Measurements from ENCODE around the gene CAD.

Gene CAD

GRCh38 chr2:27225526-27225925, 8.4 kb downstream of the CAD start:
- no peak for DNase-seq (ENCODE audit: low spot score)

DNA sequence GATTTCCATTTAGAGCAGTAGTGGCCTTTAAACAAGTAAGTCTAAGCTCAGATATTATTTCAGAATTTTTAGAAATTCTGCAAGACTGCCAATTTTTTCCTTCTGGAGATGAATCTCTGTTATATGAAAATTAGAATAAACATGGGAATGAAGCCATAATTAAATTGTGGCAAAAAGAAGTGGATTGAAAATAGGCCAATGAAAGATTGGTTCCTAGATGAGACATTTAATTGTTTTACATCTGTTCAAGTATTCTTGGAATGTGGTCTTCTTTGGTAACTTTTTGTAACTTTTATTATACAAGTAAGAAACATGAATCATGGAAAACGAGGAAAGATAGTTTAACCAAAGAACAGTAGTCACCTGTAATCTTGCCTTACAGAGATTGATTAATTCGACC, 10.3 kb downstream of the CAD start:
- no peak for DNase-seq (ENCODE audit: low spot score)

GRCh38 chr2:27231921-27232320, 14.8 kb downstream of the CAD start:
- no peak for DNase-seq (ENCODE audit: low spot score)

- DNase-seq (ENCODE audit: low spot score) = no peak
Measured at GRCh38 chr2:27233341-27233740, 16.2 kb downstream of the CAD start.

DNA sequence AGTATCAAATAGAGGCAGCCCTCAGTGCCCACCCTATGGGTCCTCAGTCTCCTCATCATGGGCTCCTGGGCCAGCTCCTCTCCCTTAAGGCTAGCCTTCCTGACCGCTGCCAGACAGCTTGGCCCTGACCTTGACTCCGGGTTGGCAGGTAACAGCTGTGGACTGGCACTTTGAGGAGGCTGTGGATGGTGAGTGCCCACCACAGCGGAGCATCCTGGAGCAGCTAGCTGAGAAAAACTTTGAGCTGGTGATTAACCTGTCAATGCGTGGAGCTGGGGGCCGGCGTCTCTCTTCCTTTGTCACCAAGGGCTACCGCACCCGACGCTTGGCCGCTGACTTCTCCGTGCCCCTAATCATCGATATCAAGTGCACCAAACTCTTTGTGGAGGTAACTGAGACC, 19.0 kb downstream of the CAD start:
- no peak for DNase-seq (ENCODE audit: low spot score)

- no peak for DNase-seq (ENCODE audit: low spot score)
Measured at GRCh38 chr2:27236626-27237025, 19.5 kb downstream of the CAD start.

- no peak for DNase-seq (ENCODE audit: low spot score)
Measured at GRCh38 chr2:27237341-27237945, 20.3 kb downstream of the CAD start.

DNA sequence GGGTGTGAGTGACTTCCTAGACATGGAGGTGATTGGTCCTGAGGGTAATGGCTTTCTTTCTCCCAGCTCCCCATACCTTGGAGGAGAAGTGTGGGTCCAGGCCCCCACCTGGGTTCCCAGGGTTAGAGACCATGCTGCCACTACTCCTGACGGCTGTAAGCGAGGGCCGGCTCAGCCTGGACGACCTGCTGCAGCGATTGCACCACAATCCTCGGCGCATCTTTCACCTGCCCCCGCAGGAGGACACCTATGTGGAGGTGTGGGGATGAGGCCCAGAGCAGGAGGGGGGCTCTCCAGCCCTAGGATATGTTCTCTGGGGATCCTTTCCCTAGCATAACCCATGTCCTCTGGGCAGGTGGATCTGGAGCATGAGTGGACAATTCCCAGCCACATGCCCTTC, 21.8 kb downstream of the CAD start:
- DNase-seq (ENCODE audit: low spot score) = no peak

GRCh38 chr2:27240406-27240805, 23.2 kb downstream of the CAD start:
- no peak for DNase-seq (ENCODE audit: low spot score)

- no peak for DNase-seq (ENCODE audit: low spot score)
Measured at GRCh38 chr2:27241761-27242613, 24.8 kb downstream of the CAD start.

- no peak for DNase-seq (ENCODE audit: low spot score)
Measured at GRCh38 chr2:27242614-27242951, 25.4 kb downstream of the CAD start.

GRCh38 chr2:27243391-27244130, 26.4 kb downstream of the CAD start:
- DNase-seq (ENCODE audit: low spot score) = no peak

DNA sequence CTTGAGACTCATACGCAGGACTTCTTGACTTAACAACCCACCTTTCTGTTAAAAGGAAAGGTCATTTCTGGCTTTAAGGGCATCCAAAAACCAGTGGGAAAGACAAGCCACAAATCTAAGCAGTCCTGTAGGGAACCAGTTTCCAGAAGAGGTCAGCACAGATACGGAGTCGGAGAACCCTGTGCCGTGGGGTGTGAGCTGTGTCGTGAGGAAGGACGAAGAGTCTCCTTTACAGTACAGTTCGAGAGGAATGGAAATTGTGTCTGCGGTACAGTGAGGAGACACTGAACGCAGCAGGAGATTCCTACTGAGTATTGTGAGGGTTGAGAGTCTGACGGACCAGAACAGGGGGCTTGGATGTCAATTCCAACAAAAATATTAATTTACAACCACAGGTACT, 27.9 kb downstream of the CAD start:
- DNase-seq (ENCODE audit: low spot score) = no peak

- DNase-seq (ENCODE audit: low spot score) = no peak
Measured at GRCh38 chr2:27245626-27246025, 28.5 kb downstream of the CAD start.

GRCh38 chr2:27247893-27248292, 30.7 kb downstream of the CAD start:
- DNase-seq (ENCODE audit: low spot score) = no peak

DNA sequence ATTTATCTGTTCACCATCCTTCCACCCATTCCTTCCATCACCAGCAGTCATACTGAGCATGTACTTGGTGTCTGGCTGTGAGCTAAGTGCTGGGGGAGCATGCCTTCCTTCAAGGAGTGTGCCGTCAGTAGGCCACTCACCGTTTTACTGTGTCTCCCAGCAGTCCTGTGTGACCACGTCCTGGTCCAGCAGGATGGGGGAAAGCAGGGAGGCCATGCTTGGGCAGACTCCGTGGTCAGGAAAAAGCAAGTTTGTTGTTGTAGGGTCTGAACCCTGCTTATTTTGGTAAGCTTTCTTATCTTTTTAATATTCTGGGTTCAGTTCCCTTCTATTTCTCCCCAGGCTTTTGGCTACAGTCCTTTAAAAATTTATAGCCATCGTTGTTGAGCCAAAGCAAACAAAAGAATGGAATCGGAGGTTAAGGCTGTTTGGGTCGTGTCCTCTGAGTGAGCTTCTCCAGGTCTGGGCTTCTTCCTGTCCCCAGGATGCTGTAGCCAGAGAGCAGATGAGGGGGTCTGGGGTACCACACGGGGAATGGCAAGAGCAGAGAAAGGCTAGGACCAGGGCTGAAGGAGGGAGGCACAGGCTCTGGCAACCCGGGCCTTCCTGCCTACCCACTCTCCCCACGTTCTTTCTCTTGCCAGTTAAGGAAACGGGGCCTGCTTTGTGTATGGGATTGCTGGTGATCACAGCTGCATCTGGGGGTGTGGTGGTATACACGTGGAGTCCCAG, 32.2 kb downstream of the CAD start:
- DNase-seq (ENCODE audit: low spot score) = no peak

GRCh38 chr2:27249891-27250651, 32.9 kb downstream of the CAD start:
- peak; percentile 50 for DNase-seq (ENCODE audit: low spot score)

GRCh38 chr2:27250652-27251379, 33.6 kb downstream of the CAD start:
- DNase-seq (ENCODE audit: low spot score) = no peak

DNA sequence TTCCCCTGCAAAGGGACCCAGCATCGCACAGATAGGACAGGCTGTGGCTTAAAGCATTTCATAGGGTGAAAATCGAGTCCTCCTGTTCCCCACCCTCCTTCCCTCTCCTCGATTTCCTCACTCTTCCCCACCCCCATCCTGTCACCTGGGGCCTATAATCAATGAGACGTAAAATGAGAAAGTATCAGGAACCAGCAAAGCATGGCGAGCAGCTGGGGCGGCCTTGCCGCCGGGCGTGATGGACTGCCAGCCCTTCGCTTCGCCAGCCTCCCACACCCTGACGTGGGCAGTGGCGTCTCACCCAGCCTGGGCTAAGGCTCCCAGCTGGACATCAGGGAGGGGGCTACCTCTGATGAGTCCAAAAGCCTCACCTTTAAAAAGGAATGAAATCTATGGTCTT, 34.6 kb downstream of the CAD start:
- no peak for DNase-seq (ENCODE audit: low spot score)

GRCh38 chr2:27255187-27255586, 38.0 kb downstream of the CAD start:
- no peak for DNase-seq (ENCODE audit: low spot score)

GRCh38 chr2:27255660-27256059, 38.5 kb downstream of the CAD start:
- no peak for DNase-seq (ENCODE audit: low spot score)

All from SW480 (cell line).